GM19328 (cell line): Measurements from ENCODE around the gene ZMPSTE24.
"Not testable (repeated sequence)": the region's sequence is repeated elsewhere in the genome, so short reads cannot be mapped to it uniquely, and the experiment has no call there.

ENCODE experiments used
- ATAC-seq: cut with Tn5 transposase; IDR thresholded peaks from one replicate; pipeline ENCODE4 v1.9.1; 2021; ENCODE audit warnings: mild to moderate bottlenecking, moderate library complexity; ENCODE audit not compliant: unreplicated experiment

The ZMPSTE24 gene

GRCh38 chr1:40257688-40258444 lies at the start of gene ZMPSTE24:
ZMPSTE24 (plus strand) TSS chr1:40258236; CDS start chr1:40258272, 36 bp downstream.
- peak; percentile 84 for ATAC-seq

- ATAC-seq, result no peak
These were observed 47.4 kb upstream of the ZMPSTE24 start for GRCh38 chr1:40210511-40211204.

- ATAC-seq, result no peak
These were observed 39.7 kb upstream of the ZMPSTE24 start for GRCh38 chr1:40218333-40218732.

- not testable (repeated sequence) for ATAC-seq
These were observed 36.5 kb upstream of the ZMPSTE24 start for GRCh38 chr1:40221471-40221905.

GRCh38 chr1:40221977-40222772 lies 35.9 kb upstream of the ZMPSTE24 start:
- ATAC-seq, result no peak

- no peak for ATAC-seq
These were observed 34.0 kb upstream of the ZMPSTE24 start for GRCh38 chr1:40224040-40224439.

- no peak for ATAC-seq
These were observed 31.8 kb upstream of the ZMPSTE24 start for GRCh38 chr1:40226192-40226591.

GRCh38 chr1:40232444-40232843 lies 25.6 kb upstream of the ZMPSTE24 start:
- ATAC-seq, result peak; percentile 92

- ATAC-seq, result no peak
These were observed 18.4 kb upstream of the ZMPSTE24 start for GRCh38 chr1:40239626-40240025.

GRCh38 chr1:40240390-40240789 lies 17.6 kb upstream of the ZMPSTE24 start:
- ATAC-seq, result no peak

GRCh38 chr1:40241362-40241761 lies 16.7 kb upstream of the ZMPSTE24 start:
- no peak for ATAC-seq

GRCh38 chr1:40243351-40243750 lies 14.7 kb upstream of the ZMPSTE24 start:
- ATAC-seq, result no peak

GRCh38 chr1:40244138-40244744 lies 13.8 kb upstream of the ZMPSTE24 start:
- no peak for ATAC-seq

- ATAC-seq, result no peak
These were observed 12.3 kb upstream of the ZMPSTE24 start for GRCh38 chr1:40245686-40246085.

- ATAC-seq, result no peak
These were observed 10.4 kb upstream of the ZMPSTE24 start, which contains the start of gene TMCO2 for GRCh38 chr1:40247655-40248054. TMCO2 (plus strand) TSS chr1:40247937; CDS start chr1:40247994, 57 bp downstream.

- ATAC-seq, result no peak
These were observed 9.6 kb upstream of the ZMPSTE24 start for GRCh38 chr1:40248412-40248811.

GRCh38 chr1:40251456-40251855 lies 6.6 kb upstream of the ZMPSTE24 start:
- ATAC-seq, result no peak

- ATAC-seq, result no peak
These were observed 5.4 kb upstream of the ZMPSTE24 start for GRCh38 chr1:40252601-40253000.

- no peak for ATAC-seq
These were observed 2.8 kb upstream of the ZMPSTE24 start for GRCh38 chr1:40255231-40255630.

- ATAC-seq, result no peak
These were observed 1.5 kb upstream of the ZMPSTE24 start for GRCh38 chr1:40256401-40257084.
